AG04450 (cell line): ENCODE data around the gene PDZD2. TPM values are rescaled to one million over a fixed set of nuclear protein-coding genes. Genes with fewer than 3 reads are reported as not detected.

Source experiments
- CTCF ChIA-PET: fragments of 300-600, 350-600 bp; formaldehyde crosslinking; extraction: SDS; loops from one replicate; lab custom pipeline; 2022; ENCODE audit warnings: antibody characterized with exemption, inconsistent platforms; lab: Charles Lee
- POLR2A ChIA-PET: fragments of 350-600 bp; formaldehyde crosslinking; extraction: SDS; loops from one replicate; lab custom pipeline; 2021; ENCODE audit warnings: antibody characterized with exemption, inconsistent platforms; lab: Yijun Ruan, JAX
- DNase-seq: peaks from one replicate; pipeline ENCODE4 v3.0.0-alpha.2; 2011; ENCODE audit warnings: low read depth, low spot score
- H3K27ac ChIP-seq: one replicate; pipeline ENCODE4 v1.5.1; 2012; ENCODE audit warnings: low read depth, low read length, control low read depth
- H3K27me3 ChIP-seq: one replicate; pipeline ENCODE4 v1.6.0; 2012; ENCODE audit warnings: low read length; ENCODE audit not compliant: control insufficient read depth, insufficient read depth
- H3K4me3 ChIP-seq: 2 replicates; pipeline ENCODE4 v1.5.1; 2011; ENCODE audit warnings: mild to moderate bottlenecking, low read depth, low read length, control low read depth
- H3K9me3 ChIP-seq: 2 replicates; pipeline ENCODE4 v1.5.1; 2012; ENCODE audit warnings: low read length; ENCODE audit not compliant: control insufficient read depth, insufficient read depth
- polyA plus RNA-seq: library from polyadenylated mRNA; depleted of rRNA; stranded (reverse); fragments of >200 nt; gene quantifications from 2 replicates; pipeline ENCODE4 v1.2.3, GENCODE V29; 2011
- TF ChIP-seq, protein P1 (sequence below): IDR thresholded peaks from 2 replicates; pipeline ENCODE4 v1.5.1; 2011; ENCODE audit warnings: low read depth, low read length, control low read depth, inconsistent platforms

PDZD2 gene
- polyA plus RNA-seq, 1 experiment = 0.40 TPM

DNA sequence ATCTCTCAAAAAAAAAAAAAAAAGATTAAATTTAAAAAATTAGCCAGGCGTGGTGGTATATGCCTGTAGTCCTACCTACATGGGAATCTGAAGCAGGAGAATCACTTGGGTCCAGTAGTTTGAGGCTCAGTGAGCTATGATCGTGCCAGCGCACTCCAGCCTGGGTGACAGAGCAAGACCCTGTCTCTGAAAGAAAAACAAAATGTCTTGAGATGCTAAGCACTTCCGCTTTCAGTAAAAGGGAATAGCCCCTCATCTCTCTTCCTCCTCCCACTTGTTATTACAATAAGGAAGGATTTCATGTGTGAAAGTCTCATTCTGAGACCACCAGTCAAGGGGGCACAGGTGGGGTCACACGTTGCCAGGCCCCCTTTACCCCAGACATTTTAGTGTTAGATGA is 455.8 kb downstream of the PDZD2 start:
- TF ChIP-seq, protein P1, sequence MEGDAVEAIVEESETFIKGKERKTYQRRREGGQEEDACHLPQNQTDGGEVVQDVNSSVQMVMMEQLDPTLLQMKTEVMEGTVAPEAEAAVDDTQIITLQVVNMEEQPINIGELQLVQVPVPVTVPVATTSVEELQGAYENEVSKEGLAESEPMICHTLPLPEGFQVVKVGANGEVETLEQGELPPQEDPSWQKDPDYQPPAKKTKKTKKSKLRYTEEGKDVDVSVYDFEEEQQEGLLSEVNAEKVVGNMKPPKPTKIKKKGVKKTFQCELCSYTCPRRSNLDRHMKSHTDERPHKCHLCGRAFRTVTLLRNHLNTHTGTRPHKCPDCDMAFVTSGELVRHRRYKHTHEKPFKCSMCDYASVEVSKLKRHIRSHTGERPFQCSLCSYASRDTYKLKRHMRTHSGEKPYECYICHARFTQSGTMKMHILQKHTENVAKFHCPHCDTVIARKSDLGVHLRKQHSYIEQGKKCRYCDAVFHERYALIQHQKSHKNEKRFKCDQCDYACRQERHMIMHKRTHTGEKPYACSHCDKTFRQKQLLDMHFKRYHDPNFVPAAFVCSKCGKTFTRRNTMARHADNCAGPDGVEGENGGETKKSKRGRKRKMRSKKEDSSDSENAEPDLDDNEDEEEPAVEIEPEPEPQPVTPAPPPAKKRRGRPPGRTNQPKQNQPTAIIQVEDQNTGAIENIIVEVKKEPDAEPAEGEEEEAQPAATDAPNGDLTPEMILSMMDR = no peak
- Histone ChIP-seq H3K27me3 (no peaks in the 10 kb centered on the region), H3K9me3 (no peaks in the 10 kb centered on the region), H3K27ac (no peak overlapping the region), H3K4me3 (no peak overlapping the region)
- POLR2A ChIA-PET = no interaction called here
- CTCF ChIA-PET = interaction anchor here (0.7 kb wide), 1 partner anchor 272 kb away, joined by 6 read pairs; no protein-coding TSS in a partner anchor
- no peak for DNase-seq

DNA sequence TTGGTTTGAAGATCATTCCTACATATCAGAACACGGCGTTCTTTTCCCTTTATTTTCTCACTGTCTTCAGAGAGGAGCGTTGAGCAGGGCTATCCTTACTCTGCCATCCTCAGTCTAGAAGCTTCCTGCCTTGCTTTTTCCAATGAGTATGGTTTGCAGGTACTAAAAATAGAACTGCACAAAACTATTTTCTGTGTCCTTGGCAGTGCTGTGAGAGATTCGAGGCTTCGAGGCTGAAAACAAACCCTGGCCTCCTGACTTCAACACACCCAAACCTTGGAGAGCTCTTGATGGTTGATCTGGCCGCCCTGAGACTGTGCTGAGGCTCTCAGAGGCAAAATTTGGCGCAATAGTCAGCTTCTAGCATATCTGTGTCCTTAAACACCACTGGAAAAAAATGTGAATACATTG is 456.3 kb downstream of the PDZD2 start:
- CTCF ChIA-PET = interaction anchor here (0.6 to 0.7 kb wide), 2 partner anchors 273 to 512 kb away, joined by 4 to 6 read pairs; no protein-coding TSS in a partner anchor

DNA sequence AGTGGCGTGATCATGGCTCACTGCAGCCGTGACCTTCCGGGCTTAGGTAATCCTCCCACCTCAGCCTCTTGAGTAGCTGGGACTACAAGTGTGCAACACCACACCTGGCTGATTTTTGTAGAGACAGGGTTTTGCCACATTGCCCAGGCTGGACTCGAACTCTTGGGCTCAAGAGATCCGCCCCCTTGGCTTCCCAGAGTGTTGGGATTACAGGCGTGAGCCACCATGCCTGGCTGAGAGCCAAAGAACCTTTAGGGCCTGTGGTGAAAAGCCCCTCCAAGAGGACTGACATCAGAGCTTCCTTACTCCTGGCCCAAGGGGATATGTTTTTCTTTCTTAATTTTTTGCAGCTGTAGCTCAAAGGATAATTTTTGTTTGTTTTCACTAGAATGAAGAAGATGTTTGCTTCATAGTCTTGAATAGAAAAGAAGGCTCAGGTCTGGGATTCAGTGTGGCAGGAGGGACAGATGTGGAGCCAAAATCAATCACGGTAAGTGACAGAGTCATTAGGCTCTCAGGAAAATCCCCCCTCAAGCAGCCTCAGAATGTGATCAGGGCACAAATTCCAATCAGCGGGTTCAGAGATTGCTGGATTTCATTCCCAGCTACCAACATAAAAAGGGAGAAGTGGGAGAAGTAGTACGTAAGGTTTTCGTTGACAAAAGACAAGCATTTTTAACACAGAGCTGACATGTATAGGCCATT is 458.1 kb downstream of the PDZD2 start:
- Histone ChIP-seq H3K27ac (no peak overlapping the region), H3K4me3 (no peak overlapping the region), H3K27me3 (no peaks in the 10 kb centered on the region), H3K9me3 (no peaks in the 10 kb centered on the region)
- CTCF ChIA-PET = no interaction called here
- TF ChIP-seq, protein P1 = no peak
- POLR2A ChIA-PET = no interaction called here
- no peak for DNase-seq

More for the DNA sequence above, 456.3 kb downstream of the PDZD2 start:
- TF ChIP-seq, protein P1 = no peak
- DNase-seq = no peak
- Histone ChIP-seq H3K27ac (no peak overlapping the region), H3K27me3 (no peaks in the 10 kb centered on the region), H3K9me3 (no peaks in the 10 kb centered on the region), H3K4me3 (no peak overlapping the region)
- POLR2A ChIA-PET = no interaction called here

DNA sequence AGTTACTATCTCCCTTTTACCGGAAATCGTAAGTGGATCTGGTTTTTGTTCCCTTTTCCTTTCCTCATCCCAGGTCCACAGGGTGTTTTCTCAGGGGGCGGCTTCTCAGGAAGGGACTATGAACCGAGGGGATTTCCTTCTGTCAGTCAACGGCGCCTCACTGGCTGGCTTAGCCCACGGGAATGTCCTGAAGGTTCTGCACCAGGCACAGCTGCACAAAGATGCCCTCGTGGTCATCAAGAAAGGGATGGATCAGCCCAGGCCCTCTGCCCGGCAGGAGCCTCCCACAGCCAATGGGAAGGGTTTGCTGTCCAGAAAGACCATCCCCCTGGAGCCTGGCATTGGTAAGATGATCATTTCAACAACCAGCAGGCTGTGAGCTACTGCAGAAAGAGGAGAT is 459.4 kb downstream of the PDZD2 start:
- DNase-seq = no peak
- CTCF ChIA-PET = no interaction called here

DNA sequence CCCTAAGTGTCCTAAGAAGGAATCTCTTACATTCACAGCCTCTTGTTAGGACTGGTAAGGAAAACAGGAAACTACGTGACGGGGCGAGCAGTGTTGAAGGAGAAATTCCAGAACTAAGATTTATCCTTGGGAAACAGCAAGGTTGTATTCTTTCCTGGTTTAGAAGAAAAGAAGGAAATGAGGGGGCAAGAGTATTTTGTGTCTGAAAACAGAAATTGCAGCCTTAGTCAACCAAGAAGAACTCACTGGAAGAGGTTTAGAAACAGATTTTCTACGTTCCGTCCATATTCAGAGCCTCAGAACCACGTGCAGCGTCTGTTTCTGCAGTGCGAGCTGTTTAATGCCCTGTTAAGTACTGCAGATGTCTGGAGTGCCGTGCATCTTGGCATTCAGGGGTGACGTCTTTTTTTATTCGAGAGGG is 460.0 kb downstream of the PDZD2 start:
- H3K27me3 ChIP-seq = no peaks in the 10 kb centered on the region
- TF ChIP-seq, protein P1 = no peak
- DNase-seq = no peak
- CTCF ChIA-PET = interaction anchor here (1.1 kb wide), 1 partner anchor 230 kb away, joined by 3 read pairs; no protein-coding TSS in a partner anchor
- no peak overlapping the region for H3K27ac ChIP-seq
- H3K9me3 ChIP-seq = no peaks in the 10 kb centered on the region
- H3K4me3 ChIP-seq = no peak overlapping the region
- POLR2A ChIA-PET = no interaction called here

More for the DNA sequence above, 459.4 kb downstream of the PDZD2 start:
- TF ChIP-seq, protein P1 = no peak
- POLR2A ChIA-PET = no interaction called here
- Histone ChIP-seq H3K4me3 (no peak overlapping the region), H3K27ac (no peak overlapping the region), H3K9me3 (no peaks in the 10 kb centered on the region), H3K27me3 (no peaks in the 10 kb centered on the region)
